Effector memory CD4-positive, alpha-beta T cell (primary cell): ENCODE measurements around the gene GNRHR.
"Not testable (repeated sequence)": the region's sequence is repeated elsewhere in the genome, so short reads cannot be mapped to it uniquely, and the experiment has no call there.

Experiments
- DNase-seq, 3 donors: peaks; one replicate each; pipeline ENCODE4 v3.0.0-alpha.2; 2020
- H3K27ac ChIP-seq: 2 replicates; pipeline ENCODE4 v1.7.0; 2013; ENCODE audit warnings: mild to moderate bottlenecking, low read length, moderate library complexity; ENCODE audit not compliant: insufficient read depth, poor library complexity, severe bottlenecking
- H3K27me3 ChIP-seq: replicated peaks from 2 replicates; pipeline ENCODE4 v1.7.0; 2013; ENCODE audit warnings: mild to moderate bottlenecking, low read length; ENCODE audit not compliant: insufficient read depth, control insufficient read depth, poor library complexity, severe bottlenecking
- H3K36me3 ChIP-seq: 2 replicates; pipeline ENCODE4 v1.7.0; 2013; ENCODE audit warnings: mild to moderate bottlenecking, low read length, moderate library complexity; ENCODE audit not compliant: control insufficient read depth, insufficient read depth
- H3K4me1 ChIP-seq: 2 replicates; pipeline ENCODE4 v1.7.0; 2013; ENCODE audit warnings: low read length, mild to moderate bottlenecking; ENCODE audit not compliant: control insufficient read depth, insufficient read depth, poor library complexity, severe bottlenecking
- H3K4me3 ChIP-seq: 2 replicates; pipeline ENCODE4 v1.7.0; 2013; ENCODE audit warnings: low read length, low read depth, mild to moderate bottlenecking; ENCODE audit not compliant: insufficient read depth, poor library complexity, severe bottlenecking
- H3K9me3 ChIP-seq: 2 replicates; pipeline ENCODE4 v1.7.0; 2013; ENCODE audit warnings: mild to moderate bottlenecking, low read length, moderate library complexity; ENCODE audit not compliant: control insufficient read depth

Gene GNRHR

DNA sequence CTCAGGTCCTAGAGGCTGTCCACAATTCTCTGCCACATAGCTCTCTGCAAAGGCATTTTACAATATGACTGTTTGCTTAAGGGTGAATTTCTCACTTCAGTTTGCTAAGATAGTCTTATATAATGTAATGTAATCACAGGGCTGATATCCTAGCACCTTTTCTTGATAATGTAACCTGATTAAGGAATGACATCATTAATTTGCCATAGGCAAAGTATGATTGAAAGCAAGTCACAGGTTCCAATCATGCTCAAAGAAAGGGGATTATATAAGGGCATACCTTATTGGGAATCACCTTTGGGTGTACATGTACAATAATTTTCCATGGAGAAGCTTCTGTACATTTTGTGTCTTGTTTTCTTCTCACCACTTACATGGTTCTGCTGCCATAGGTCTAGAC is 18.9 kb downstream of the GNRHR start:
- no peak overlapping the region for H3K27ac ChIP-seq
- DNase-seq: no peak
- H3K9me3 ChIP-seq: no peaks in the 10 kb centered on the region
- no peaks in the 10 kb centered on the region for H3K27me3 ChIP-seq
- H3K4me3 ChIP-seq: no peak overlapping the region
- no peaks in the 10 kb centered on the region for H3K36me3 ChIP-seq
- no peaks in the 10 kb centered on the region for H3K4me1 ChIP-seq

DNA sequence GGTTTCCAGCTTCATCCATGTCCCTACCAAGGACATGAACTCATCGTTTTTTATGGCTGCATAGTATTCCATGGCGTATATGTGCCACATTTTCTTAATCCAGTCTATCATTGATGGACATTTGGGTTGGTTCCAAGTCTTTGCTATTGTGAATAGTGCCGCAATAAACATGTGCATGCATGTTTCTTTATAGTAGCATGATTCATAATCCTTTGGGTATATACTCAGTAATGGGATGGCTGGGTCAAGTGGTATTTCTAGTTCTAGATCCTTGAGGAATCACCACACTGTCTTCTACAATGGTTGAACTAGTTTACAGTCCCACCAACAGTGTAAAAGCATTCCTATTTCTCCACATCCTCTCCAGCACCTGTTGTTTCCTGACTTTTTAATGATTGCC is 23.7 kb downstream of the GNRHR start:
- H3K4me1 ChIP-seq, DNase-seq, H3K27me3 ChIP-seq, H3K27ac ChIP-seq, H3K36me3 ChIP-seq, H3K4me3 ChIP-seq, H3K9me3 ChIP-seq: not testable (repeated sequence)

DNA sequence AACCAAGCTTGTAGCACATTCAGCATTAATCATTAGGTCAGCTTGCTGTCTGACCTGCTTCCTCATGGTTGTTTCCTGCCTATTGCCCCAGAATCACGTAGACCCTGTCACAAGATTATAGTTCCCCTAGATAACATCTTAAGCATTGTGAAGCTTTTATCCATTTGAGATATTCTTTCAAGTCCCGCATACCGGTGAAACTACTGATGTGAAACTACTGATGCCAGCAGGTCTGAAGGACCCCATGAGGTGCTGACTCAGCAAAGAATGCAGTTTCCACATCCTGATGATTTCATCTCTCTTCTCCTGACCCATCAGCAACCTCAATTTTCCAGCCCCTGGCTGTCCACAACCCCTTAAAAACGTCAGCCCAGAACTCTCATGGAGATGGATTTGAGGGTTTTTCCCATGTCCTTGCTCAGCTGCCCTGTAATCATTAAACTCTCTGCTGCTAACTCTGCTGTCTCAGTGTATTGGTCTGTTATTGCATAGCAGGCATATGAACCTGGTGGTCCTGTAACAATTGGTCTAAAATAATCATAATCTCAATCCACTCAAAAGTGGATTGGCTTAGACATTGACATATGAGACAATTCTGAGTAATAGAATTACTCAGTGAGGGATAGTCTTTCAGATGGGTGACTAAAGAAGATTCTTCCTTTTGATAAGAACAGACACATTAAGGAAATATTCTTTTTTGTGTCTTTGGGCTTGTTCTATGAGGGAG is 26.9 kb downstream of the GNRHR start:
- no peaks in the 10 kb centered on the region for H3K9me3 ChIP-seq
- DNase-seq: no peak
- H3K36me3 ChIP-seq: no peaks in the 10 kb centered on the region
- no peak overlapping the region for H3K4me3 ChIP-seq
- H3K27ac ChIP-seq: no peak overlapping the region
- H3K4me1 ChIP-seq: no peaks in the 10 kb centered on the region
- no peaks in the 10 kb centered on the region for H3K27me3 ChIP-seq

DNA sequence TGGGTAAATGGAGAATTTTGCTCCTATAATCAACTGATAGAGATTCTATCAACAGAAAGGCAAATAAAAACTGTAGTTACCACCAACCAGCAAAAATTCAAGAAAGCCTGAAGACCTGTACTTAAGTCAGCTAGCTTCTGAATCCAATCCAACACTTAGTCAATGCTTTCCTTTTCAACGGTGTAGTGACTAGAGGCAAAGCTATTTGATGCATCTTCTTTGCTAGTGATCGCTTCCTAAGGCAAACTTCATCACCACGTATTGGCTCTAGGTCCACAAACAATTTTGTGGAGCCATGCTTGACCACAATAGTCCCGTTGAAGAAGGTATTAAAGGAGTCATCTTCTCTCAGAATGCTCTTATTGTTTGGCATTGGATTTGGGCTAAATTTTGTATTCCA is 28.2 kb downstream of the GNRHR start:
- Histone ChIP-seq H3K4me1 (no peaks in the 10 kb centered on the region), H3K9me3 (no peaks in the 10 kb centered on the region), H3K27me3 (no peaks in the 10 kb centered on the region), H3K36me3 (peaks cover 4% of the 10 kb centered on the region), H3K4me3 (no peak overlapping the region), H3K27ac (no peak overlapping the region)
- no peak for DNase-seq

DNA sequence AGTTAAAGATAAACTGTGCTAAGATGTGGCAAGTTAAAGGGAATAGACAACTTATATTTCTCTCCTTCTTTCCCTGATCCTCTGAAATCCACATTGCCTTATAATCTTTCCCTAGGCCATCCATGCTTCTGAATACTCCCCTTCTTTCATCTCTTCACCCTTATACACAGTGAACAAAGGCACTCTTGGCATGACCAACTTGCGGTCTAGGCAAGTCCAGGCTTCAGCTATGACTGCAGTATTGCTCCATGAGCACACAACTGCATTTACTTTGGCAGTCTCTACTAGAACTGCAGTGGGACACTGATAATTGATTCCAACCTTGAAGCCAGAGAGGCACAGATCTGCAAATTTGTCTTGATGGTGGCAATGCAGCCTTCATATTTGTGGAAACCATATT is 29.1 kb downstream of the GNRHR start:
- Histone ChIP-seq H3K4me3 (no peak overlapping the region), H3K27ac (no peak overlapping the region), H3K36me3 (peaks cover 6% of the 10 kb centered on the region), H3K9me3 (no peaks in the 10 kb centered on the region), H3K4me1 (no peaks in the 10 kb centered on the region), H3K27me3 (no peaks in the 10 kb centered on the region)
- no peak for DNase-seq

DNA sequence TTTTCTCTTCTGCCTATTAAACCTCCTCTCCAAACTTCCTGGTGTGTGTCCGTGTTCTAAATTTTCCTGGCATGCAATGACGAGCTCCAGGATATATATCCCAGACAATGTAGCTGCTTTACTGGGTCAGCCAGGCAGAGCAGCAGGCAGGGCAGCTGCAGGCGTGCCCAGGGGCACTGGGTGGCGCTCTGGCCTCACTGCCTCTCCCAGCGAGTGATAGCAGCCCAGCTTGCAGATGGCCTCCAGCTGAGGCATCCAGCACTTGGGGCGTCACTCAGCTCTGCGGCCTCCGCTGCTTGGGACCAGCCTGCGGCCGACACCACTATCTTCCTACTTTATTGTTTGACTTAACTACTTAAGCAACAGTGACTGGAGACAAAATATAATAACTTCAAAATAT is 30.2 kb downstream of the GNRHR start:
- Histone ChIP-seq H3K4me1 (no peaks in the 10 kb centered on the region), H3K9me3 (no peaks in the 10 kb centered on the region), H3K4me3 (no peak overlapping the region), H3K36me3 (peaks cover 6% of the 10 kb centered on the region), H3K27ac (no peak overlapping the region), H3K27me3 (no peaks in the 10 kb centered on the region)
- no peak for DNase-seq

DNA sequence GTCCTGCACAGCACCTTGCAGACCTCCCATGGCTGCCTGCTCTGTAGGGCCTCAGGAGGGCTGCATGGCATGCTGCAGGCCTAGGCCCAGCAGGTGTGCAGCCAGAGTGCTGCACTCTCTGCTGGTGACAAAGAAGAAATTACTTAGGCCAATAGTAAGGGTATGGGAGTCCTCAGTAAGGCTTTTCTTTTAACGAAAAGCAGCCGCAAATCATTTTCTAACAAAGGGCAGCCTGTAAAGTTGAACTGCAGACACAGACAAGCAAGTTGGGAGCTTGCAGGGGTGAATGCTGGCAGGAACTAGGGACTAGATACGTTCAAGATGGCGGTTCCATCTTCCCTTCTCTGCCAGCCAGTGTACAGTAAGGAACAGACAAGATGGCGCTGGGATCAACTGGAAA is 30.8 kb downstream of the GNRHR start:
- Histone ChIP-seq H3K4me1 (no peaks in the 10 kb centered on the region), H3K4me3 (no peak overlapping the region), H3K36me3 (peaks cover 6% of the 10 kb centered on the region), H3K27me3 (no peaks in the 10 kb centered on the region), H3K27ac (no peak overlapping the region), H3K9me3 (no peaks in the 10 kb centered on the region)
- no peak for DNase-seq

DNA sequence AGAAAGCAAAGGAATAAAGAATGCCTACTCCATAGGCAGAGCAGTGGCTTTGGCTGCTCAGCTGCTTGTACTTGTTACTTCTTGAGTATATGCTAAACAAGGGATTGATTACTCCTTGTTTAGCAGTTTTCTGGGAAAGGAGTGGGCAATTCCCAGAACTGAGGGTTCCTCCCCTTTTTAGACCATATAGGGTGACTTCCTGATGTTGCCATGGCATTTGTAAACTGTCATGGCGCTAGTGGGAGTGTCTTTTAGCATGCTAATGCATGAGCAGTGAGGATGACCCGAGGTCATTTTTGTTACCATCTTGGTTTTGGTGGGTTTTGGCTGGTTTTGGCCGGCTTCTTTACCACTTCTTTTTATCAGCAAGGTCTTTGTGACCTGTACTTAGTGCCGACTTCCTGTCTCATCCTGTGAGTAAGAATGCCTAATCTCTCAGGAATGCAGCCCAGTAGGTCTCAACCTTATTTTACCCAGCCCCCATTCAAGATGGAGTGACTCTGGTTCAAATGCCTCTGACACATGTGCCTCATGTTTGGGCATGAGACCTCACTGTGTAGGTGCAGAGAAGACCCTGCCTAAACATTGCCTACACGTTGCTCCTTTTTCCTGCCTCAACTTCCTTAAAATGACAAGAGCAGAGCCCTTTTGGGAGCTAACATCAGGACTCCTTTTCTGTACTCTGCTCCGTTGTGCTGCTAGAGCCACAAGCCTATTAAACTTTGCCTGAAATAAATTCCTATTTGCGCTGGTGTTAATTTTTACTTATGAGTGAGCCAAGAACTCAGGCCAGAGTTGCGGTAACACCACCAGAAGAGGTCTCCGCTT is 32.2 kb downstream of the GNRHR start:
- H3K27ac ChIP-seq: no peak overlapping the region
- H3K27me3 ChIP-seq: no peaks in the 10 kb centered on the region
- no peak for DNase-seq
- no peak overlapping the region for H3K4me3 ChIP-seq
- peaks cover 6% of the 10 kb centered on the region for H3K36me3 ChIP-seq
- no peaks in the 10 kb centered on the region for H3K4me1 ChIP-seq
- no peaks in the 10 kb centered on the region for H3K9me3 ChIP-seq

DNA sequence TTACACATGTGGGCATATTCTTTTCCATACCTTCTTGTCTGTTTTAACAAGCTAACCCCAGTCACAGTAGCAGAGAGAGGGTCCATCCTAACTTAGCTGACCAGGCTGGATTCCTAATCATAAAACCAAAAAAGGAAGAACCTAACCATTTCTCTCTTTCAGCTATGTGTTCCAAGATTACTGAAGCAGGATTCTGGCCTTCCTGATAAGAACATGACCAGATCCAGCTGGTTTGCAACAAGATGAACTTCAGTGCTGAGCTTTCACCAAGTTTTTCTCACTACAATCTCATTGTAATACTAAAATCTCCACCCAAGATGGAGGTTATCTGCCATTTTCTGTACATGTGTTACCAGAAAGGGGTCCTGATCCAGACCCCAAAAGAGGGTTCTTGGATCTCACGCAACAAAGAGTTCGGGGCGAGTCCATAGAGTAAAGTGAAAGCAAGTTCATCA is 32.8 kb downstream of the GNRHR start:
- no peak overlapping the region for H3K27ac ChIP-seq
- no peaks in the 10 kb centered on the region for H3K4me1 ChIP-seq
- no peaks in the 10 kb centered on the region for H3K27me3 ChIP-seq
- no peak overlapping the region for H3K4me3 ChIP-seq
- DNase-seq: no peak
- H3K9me3 ChIP-seq: no peaks in the 10 kb centered on the region
- peaks cover 6% of the 10 kb centered on the region for H3K36me3 ChIP-seq

DNA sequence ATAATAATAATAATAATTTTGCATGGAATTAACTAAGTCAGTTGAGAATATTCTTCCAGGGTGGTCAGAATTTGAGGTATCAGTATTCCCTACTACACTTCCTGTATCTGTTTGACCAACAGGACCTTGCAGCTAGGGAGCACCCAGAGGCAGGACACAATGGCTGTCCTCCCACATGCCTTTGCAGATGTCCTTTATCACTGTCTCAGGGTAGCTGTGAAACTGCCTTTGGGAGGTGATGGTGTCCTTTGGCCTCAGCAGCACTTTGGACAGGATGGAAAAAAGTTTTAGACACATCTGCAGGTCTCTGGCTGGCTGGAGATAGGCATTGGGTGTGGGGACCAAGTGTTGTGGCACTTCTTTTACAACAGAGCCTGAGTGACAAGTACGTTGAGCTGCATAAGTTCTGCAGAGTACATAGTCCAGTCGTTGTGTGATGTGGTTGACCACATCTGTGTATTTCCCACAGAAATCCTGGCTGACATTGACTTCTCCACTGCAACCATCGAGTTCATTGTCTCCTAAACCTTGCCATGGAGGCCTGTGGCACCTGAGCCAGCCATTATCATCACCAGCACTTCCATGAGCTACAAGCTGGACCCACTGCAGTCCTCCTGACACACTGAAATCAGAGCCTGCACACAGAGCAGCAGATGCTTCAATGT is 34.1 kb downstream of the GNRHR start:
- DNase-seq: no peak
- Histone ChIP-seq H3K4me1 (no peaks in the 10 kb centered on the region), H3K27me3 (no peaks in the 10 kb centered on the region), H3K36me3 (peaks cover 6% of the 10 kb centered on the region), H3K4me3 (no peak overlapping the region), H3K9me3 (no peaks in the 10 kb centered on the region), H3K27ac (no peak overlapping the region)
